NCI-H1092 treated with DMSO at 0.1 percent for 48 hours (cell line): ENCODE measurements around the gene EMILIN2.

ENCODE experiments used
- DNase-seq: peaks from one replicate; lab custom pipeline; 2025; lab: John Stamatoyannopoulos, UW

Gene EMILIN2

DNA sequence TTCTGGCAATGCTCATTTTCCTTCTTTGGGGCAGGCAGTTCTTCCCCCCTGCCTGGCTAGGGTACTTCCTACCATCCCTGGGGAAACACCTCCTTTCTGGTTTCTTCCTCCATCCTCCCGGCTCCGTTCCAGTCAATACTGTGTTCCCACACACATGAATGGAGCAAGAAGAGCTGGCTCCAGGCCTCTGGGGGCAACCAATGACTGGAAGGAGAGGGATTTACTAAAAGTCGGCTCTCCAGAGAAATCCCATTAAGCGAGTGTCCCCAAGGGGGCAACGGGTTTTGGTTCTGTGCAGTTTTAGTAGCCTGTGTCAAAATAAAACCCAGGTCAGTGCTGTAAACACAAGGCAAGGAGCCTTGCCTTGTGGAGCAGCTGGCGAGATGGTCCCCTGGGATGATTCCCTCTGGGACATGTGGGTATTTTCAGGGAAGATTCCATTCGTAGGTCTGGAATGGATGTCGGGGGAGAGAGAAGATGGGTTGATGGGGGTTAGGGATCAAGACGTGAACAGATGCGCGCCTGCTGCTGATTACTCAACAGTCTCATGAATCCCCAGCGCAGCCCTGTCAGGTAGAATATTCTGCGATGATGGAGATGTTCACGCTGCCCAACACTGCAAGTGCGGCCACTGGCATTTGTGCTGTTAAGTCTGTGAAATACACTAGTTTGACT is 32.0 kb downstream of the EMILIN2 start:
- DNase-seq: no peak

DNA sequence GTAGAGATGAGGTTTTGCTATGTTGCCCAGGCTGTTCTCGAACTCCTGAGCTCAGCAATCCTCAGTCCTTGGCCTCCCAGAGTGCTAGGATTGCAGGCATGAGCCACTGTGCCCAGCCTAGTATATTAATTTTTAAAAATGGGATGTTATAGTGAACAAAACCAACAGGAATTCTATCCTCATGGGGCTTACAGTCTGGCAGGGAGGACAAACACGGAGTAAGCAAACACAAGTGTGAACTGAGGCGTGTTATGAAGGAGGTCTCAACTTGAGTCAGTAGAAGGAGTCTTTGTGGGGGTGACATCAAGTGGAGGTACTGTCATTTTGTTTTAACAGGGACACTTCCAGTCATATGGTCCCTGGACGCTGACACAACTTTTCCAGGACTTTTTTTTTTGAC is 33.1 kb downstream of the EMILIN2 start:
- DNase-seq: no peak

DNA sequence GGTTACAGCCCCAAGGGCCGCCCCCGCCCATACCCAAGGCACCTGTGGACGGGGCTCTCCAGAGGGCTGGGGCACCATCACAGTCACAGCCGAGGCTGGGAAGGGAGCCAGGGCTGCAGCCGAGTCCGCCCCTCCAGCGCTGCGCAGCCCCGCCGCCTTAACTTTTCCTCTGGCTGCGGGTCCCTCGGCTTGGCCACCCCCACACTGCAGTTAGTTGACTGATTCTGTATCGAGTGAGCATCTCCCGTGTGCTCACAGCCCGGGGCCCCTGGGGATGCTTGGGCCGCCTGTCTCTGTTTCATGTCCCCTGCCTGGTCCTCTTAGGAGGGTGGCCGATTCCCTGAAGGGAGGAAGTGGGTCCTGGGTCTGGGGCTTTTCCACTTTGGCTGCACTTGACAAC is 33.7 kb downstream of the EMILIN2 start:
- DNase-seq: no peak

DNA sequence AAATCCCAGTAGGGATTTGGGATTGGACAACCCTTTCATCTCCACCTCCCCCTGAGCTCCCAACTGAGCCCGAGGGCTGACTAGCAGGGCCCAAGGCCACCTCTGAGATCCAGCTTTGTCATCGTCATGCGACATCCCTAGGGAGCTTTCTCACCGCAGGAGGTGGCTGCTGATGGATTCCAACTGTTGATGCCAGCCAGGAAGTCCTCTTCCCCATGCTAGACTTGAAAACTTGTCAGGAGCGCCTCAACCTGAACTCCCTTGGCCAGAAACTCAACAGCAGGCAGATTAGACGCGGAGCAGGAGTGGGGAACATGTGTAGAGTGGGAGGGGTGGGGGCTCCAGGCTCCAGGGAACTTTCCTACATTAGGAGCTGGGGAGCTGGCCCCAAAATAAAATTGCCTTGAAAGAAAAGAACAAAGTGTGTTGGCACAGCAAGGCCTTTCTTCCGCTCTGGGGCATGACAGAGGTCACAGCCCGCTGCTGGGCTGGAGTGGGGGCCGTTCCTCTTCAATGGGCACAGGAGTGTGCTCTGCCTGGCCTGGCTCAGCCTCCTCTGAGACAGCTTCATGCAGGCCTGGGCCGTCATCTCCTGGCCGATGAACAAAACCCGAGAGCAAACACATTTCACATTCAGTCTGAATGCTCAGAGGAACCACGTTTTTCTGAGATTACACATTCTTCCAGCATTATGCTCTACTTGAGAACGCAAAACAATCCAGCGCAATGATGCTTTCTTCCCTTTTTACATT is 34.5 kb downstream of the EMILIN2 start:
- no peak for DNase-seq

DNA sequence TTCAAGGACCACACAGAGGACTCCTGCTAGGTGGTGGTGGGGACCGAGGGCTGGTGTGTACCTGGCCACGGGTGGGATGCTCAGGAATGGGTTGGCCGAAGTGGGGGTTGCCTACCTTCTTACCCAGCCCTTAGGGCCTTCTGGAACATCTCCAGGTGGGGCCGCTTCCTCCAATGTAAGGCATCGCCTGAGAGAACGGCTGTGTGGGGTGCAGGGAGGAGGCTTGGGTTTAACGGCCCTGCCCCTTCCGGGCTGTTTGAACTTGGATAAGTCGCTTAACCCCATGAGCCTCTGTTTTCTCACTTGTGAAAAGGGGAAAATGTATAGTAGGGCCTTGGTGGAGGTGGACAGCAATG is 35.0 kb downstream of the EMILIN2 start:
- DNase-seq: no peak

DNA sequence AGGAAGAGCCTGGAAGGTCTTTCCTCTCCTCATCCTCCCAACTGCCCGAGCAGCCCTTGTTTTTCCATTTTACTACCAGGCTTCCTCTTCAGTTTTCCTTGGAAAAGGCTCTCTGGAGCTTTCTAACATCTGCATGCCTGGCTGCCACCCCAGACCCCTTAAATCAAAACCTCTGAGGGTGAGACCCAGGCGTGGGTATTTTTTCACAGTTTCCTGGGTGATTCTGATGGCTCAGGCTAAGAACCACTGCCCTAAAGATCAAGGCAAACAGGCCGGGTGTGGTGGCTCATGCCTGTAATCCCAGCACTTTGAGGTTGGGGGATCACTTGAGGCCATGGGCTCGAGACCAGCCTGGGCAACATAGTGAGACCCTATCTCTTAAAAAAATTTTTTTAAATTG is 35.4 kb downstream of the EMILIN2 start:
- no peak for DNase-seq

DNA sequence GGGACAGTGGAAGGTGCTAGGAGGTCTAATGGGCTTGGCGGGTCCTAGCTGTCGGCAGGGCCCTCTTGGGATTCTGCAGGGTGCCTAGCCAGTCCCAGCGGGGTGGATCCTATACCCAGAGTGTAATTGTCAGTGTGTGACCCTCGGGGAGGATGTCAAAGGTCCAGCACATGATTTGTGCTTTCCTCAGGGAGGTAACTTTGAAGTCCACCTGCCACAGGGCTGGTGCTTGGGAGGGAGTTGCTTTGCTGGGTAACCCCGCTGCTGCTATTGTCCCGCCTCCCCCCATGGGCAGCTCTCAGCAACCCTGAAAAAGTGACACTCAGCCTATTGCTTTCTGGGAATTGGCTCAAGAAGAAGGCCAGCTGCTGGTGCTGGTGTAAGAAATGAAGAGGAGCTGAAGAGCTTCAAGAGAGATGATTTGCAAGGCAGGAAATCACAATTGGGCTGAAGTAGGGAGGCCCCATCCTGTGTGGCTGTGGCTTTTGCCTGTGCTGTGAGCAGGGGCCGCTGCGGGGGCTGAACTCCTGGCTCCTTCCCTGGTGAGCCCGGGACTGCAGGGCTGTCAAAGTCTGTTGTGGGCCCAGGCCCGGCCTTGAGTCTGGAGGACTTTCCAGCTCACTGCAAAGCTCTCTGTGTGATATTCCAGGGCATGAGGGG is 36.4 kb downstream of the EMILIN2 start:
- no peak for DNase-seq

DNA sequence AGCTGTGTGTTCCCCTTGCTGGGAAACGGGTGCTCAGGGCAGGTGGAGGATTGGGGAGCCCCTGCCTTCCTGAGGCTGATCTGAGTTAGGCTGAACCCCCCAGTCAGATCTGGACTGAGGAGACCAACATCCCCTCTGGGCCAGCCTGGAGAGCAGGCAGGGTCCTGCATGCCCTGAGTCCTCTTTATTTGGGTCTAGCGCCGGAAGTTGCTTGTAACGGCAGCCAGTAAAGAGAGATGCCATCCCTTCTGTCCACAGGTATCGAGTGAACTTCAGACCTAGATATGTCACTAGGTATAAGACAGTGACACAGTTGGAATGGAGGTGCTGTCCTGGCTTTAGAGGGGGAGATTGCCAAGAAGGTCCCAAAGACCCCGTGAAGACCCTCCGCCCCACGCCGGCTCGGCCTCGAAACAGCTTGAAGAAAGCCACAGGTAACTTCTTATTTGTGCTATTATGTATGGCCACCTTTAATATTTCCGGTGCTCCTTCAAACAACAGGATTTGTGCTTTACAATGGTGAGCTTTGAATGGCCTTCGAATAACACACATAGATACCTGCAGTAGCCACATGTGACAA is 38.0 kb downstream of the EMILIN2 start:
- no peak for DNase-seq

DNA sequence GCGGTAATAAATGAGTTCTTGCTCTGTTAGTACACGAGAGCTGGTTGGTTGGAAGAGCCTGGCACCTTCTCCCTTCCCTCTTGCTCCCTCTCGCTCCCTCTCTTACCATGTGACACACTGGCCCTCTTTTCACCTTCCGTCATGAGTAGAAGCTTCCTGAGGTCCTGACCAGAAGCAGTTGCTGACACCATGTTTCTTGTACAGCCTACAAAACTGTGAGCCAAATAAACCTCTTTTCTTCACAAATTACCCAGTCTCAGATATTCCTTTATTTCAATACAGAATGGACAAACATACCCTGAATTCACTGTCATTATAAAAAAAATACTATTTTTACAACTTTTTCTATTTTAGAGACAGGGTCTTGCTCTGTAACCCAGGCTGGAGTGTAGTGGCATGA is 40.7 kb downstream of the EMILIN2 start:
- DNase-seq: no peak

DNA sequence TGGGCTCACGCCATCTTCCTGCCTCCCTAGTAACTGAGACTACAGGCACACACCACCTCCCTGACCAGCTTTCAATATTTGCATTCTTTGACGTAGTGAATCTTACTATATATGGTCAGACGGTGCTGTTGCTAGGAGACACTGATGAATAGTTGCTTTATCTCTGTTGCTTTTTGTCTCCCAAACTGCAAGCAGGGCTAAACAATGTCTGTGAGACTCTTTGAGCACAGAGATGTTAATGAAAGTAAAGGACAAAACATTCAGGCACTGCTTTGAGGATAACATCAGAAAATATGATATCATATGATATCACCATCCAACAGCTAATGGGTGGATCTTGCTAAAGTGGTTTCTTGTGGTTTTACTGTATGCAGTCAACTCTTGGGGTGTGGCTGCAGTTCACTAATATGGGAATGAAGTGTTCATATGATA is 43.0 kb downstream of the EMILIN2 start:
- no peak for DNase-seq

DNA sequence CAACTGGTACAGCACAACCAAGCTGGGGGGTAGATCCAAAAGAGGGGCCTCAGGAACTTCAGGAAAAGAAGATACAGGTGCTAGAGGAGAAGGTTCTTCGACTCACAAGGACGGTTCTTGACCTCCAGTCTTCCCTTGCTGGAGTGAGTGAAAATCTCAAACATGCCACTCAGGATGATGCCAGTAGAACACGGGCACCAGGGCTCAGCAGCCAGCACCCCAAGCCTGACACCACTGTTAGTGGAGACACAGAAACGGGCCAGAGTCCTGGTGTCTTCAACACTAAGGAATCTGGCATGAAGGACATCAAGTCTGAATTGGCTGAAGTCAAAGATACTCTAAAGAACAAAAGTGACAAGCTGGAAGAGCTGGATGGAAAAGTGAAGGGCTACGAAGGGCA is 43.8 kb downstream of the EMILIN2 start:
- no peak for DNase-seq

DNA sequence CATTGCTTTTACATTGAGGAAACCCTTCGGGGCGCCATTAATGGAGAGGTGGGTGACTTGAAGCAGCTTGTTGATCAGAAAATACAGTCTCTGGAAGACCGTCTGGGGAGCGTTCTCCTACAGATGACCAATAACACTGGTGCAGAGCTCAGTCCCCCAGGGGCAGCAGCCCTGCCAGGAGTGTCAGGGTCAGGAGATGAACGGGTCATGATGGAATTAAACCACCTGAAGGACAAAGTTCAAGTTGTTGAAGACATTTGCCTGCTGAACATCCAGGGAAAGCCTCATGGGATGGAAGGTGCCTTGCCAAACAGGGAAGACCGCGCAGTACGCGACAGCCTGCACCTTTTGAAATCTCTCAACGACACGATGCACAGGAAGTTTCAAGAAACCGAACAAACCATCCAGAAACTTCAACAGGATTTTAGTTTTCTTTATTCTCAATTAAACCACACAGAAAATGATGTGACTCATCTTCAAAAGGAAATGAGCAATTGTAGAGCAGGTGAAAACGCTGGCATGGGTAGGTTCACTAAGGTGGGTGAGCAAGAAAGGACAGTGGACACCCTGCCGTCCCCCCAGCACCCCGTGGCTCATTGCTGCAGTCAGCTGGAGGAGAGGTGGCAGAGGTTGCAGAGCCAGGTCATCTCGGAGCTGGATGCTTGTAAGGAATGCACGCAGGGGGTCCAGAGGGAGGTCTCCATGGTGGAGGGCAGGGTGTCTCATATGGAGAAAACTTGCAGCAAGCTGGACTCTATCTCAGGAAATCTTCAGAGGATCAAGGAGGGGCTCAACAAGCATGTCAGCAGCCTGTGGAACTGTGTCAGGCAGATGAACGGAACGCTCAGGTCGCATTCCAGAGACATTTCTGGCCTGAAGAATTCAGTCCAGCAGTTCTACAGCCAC is 45.0 kb downstream of the EMILIN2 start:
- DNase-seq: no peak

DNA sequence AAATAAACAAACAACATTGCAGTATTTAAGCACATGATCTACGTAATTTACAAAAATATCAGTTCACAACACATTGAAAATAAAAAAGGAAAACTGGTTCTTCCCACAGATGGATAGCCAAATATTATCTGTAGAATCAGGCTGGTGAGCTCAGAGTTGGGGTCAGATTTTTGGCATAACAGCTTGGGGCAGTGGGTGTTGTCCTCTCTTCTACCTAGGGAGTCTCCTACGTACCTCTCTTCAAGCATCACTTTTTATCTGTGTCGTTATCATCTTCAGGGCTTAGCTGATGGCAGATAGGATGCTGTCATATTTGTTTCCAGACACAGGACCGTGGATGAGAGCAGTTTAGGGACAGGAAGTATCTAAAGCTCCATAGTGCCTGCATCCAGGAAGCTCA is 46.2 kb downstream of the EMILIN2 start:
- DNase-seq: no peak

DNA sequence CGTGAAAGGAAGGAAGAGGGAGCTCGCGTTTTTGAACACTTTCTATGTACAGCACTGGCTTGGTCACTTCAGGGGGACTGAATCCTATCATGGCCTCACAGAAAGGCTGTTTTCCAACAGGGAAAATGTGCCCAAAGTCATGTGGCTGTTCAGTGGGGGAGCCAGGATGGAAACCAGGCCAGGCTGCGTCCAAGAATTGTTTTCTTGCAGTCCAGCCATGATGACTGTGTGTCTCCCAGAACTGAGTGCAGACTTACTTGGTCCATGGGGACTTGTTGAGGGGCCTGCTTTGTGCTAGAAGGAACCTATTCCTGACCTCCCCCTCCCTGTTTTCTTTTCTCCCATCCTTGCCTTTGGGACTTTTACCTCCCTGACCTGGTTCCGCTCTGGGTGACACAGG is 46.9 kb downstream of the EMILIN2 start:
- no peak for DNase-seq

DNA sequence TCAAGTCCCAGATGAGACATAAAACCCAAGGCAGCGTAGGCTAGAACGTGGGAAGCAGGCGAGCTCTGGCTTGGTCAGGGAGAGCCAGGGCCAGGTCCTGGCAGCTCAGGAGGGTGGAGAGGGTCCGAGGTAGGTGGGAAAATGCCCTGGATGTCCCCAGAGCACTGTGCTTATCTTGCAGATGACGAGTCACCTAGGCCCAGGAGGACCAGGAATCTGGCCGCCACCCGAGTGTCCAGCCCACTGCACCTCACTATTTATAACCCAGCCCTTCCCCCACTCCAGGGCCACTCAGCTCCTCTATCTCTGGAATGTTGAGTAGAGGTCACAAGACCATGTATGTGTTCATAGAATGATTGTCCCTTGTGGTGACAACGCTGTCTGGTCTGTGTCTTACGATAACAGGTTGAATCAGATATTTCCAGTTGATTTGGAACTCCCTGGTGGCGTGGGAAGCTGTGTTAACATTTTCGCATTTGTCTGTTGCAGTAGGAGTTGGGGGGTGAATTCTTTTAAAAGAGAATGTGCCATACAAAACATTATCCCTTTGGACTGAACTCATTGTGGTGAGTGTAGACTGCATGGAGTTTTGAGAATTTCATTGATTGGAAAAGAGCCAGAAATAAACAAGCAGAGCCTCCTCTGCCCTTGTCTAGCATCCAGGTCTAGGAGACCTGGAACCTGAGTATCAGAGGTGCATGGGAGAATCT is 47.5 kb downstream of the EMILIN2 start:
- no peak for DNase-seq

DNA sequence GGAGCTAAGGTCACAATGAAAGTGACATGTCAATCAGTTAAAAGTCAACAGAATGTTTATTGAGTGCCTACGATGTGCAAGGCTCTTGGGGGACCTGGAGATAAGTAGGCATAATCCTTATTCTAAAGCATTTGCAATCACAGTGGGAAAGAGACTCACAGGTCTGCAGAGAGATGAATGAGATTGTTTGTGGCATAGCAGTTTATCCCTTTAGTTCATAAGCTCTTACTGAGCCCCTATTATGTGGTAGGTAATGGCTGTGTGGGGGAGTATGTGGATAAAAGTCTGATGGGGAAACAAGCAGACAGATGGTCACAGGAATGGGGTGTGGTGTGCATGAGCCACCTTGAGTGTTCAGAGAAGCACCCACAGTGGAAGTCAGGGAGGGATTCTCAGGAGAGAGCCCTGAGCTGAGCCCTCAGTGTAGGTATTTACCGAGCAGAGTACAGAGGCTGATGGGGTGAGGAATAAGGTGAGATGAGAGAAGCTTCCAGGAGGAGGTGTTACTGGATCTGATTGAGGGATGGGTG is 48.1 kb downstream of the EMILIN2 start:
- DNase-seq: no peak

DNA sequence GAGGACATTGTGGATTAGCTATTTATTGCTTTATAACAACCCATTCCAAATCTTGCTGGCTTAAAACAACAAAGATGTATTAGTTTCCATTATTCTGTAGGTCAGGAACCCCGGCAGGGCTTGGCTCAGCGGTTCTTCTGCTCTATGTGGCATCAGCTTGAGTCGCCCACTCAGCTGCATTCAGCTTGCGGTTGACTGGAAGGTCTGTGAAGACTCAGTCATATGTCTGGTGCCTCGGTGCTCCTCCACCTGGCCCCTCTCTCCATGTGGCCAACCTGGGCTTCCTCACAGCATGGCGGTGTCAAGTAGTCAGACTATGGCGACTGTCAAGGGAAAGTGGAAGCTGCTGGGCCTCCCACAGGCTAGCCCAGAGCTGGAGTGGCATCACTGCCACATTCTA is 48.6 kb downstream of the EMILIN2 start:
- DNase-seq: no peak

DNA sequence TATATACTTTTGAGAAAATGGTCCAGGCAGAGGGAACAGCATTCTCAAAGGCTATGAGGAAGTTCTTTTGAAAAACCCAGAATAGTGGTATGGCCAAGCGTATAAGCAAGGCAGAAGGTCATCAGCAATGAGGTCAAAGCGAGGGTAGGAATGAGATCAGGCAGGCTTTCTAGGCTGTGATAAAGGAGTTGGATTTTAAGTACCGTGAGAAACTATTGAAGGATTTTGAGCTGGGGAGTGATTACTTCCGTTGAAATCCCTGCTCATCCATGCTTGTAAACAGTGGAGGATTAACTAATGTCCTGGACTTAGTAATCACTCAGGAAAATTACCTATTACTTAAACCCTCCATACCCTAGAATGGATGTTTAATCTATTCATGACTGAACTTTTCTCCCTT is 50.2 kb downstream of the EMILIN2 start:
- no peak for DNase-seq

DNA sequence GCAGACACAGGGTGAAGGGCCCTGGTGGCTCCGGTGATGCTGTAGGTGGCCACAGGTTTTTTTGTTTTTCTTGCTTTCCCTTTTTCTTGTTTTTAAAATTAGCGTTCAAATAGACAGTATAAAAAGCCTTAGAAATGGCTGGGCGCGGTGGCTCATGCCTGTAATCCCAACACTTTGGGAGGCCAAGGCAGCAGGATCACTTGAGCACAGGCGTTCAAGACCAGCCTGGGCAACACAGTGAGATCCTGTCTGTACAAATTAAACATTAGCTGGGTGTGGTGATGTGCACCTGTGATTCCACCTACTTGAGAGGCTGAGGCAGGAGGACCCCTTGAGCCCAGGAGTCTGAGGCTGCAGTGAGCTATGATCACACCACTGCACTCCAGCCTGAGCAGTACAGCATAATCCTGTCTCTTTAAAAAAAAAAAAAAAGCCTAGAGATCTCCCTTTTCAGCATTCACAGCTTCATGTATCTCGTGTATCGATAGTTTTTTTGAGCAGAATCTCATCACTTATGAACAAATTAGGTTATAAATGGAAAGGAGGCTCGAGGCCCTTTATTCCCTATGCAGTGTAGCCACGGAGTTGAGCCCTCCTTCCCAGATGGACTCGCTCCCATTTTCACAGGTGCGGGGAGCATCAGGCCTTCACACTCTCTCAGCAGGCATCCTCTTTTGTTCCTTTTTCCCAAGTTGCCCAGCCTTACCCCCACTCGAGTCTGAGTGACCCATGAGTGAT is 50.8 kb downstream of the EMILIN2 start:
- no peak for DNase-seq

DNA sequence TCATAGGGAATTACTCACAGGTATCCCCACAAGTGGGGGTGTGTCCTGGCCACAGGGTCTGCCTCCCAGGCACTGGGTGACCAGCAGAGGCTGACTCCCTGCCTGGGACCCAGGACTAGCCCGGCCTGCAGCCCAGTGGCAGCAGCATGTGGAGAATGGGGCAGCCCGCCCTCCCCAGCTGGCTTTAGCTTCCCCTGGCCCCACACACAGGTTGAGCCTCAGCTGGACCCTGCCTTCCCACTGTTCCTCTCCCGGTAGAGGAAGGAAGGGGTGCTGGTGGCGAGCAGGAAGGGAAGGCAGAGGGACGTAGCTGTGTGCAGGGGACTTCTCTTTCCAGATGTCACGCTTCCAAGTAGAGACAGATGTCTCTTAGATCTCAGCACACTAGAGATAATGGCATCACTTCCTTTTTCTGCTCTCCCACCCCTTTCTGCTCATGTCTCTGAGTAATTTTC is 51.4 kb downstream of the EMILIN2 start:
- no peak for DNase-seq
